Sigmoid colon (tissue), 4 donors: Measurements from ENCODE around the gene FLNA.

Experiments used
- CTCF ChIP-seq, 4 experiments: fragments of 450-650 bp in 3 of 4; fragments of 200-600 bp in 1 of 4; IDR thresholded peaks; one replicate each; pipeline ENCODE4 v1.5.1; 2016 to 2019; ENCODE audit warnings: antibody characterized with exemption in 4 of 4, mild to moderate bottlenecking in 3 of 4, moderate library complexity in 2 of 4
- EP300 ChIP-seq, 4 donors: sonication (generic); formaldehyde crosslinking; IDR thresholded peaks; one replicate each; pipeline ENCODE4 v1.6.1; 2017; ENCODE audit warnings: antibody characterized with exemption in 4 of 4

DNA sequence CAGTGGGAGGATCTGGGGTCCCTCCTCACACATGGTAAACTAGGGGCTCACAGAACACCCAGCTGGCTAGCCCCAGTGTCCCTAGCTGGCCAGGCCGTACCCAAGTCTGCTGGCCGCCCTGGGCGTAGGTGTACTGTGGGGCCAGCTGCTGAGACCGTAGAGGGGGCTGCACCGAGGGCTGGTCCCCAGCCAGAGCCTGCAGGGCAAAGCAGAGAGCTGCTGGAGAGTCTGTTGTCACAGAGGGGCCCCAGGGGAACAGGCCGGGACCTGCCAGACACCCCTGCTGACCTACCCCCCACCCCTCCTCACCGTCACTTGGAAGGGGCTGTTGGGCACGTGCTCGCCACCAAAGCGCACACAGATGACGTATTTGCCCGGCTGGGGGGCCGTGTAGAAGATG is 19.9 kb downstream of the FLNA start:
- TF ChIP-seq CTCF (IDR thresholded peaks at IDR 0.05) (no peak), EP300 (IDR thresholded peaks at IDR 0.05) (no peak)
